Endothelial cell (in vitro differentiated cells): ENCODE measurements around the gene WDR1. TPM values are rescaled to one million over a fixed set of nuclear protein-coding genes. Genes with fewer than 3 reads are reported as not detected.

Source experiments
- DNase-seq: peaks from one replicate; pipeline ENCODE4 v3.0.0; 2021; ENCODE audit warnings: low spot score
- H3K27ac Mint-ChIP-seq: one replicate; pipeline ENCODE4 v1.8.0; 2021; ENCODE audit warnings: mixed read lengths, inconsistent platforms; ENCODE audit not compliant: unreplicated experiment
- H3K27me3 Mint-ChIP-seq: one replicate; pipeline ENCODE4 v1.8.0; 2021; ENCODE audit warnings: mild to moderate bottlenecking, moderate library complexity, mixed read lengths, inconsistent platforms; ENCODE audit not compliant: unreplicated experiment
- H3K36me3 Mint-ChIP-seq: one replicate; pipeline ENCODE4 v1.8.0; 2021; ENCODE audit warnings: mild to moderate bottlenecking, low read depth, mixed read lengths, inconsistent platforms; ENCODE audit not compliant: unreplicated experiment
- H3K4me1 Mint-ChIP-seq: one replicate; pipeline ENCODE4 v1.8.0; 2021; ENCODE audit warnings: mild to moderate bottlenecking, mixed read lengths, inconsistent platforms; ENCODE audit not compliant: unreplicated experiment
- H3K4me3 Mint-ChIP-seq: one replicate; pipeline ENCODE4 v1.8.0; 2021; ENCODE audit warnings: mild to moderate bottlenecking, mixed read lengths, inconsistent platforms; ENCODE audit not compliant: unreplicated experiment
- H3K9me3 Mint-ChIP-seq: one replicate; pipeline ENCODE4 v1.8.0; 2021; ENCODE audit warnings: mixed read lengths, inconsistent platforms; ENCODE audit not compliant: unreplicated experiment
- total RNA-seq: library from RNA; stranded (reverse); fragmentation: NEBNext Ultra II Directional; extraction: Animal tissue kit (Norgen Biotek cat#: 25700); gene quantifications from one replicate; pipeline ENCODE4 v1.2.1, GENCODE V29; 2021; ENCODE audit not compliant: unreplicated experiment
- TF ChIP-seq, protein P1 (sequence below): fragments of 200-600 bp; sonication (generic); IDR thresholded peaks from one replicate; pipeline ENCODE4 v1.5.0; 2021; ENCODE audit warnings: antibody characterized with exemption; ENCODE audit not compliant: unreplicated experiment

Gene WDR1
- total RNA-seq, 1 donor from 2014 or later, result 501 TPM

DNA sequence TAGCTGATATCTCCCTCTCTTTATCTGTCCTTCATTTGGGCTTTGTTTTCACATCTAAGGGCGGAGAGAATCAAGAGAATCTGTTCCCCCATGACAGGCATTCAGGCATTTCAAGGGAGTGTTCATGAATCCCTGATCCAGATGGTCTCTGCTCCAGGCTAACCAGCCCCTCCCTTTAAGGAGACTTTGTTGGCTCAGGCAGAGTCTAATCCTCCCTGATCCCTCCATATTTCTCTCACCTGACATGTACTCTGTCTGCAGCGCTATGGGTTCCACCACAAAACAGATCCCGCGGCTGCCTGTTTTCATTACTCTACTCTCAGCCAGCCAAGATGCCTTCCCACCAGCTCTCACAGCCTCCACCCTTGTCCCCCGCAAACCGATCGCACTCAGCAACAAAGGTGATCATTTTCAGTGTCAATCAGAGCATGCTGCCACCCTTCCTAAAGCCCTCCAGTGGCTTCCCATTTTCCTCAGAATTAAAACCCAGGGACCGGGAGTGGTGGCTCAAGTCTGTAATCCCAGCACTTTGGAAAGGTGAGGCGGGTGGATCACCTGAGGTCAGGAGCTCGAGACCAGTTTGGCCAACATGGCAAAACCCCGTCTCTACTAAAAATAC lies 65.0 kb downstream of the WDR1 start:
- H3K27me3 Mint-ChIP-seq, result peaks cover 12% of the 10 kb centered on the region
- peaks cover 4% of the 10 kb centered on the region for H3K36me3 Mint-ChIP-seq

DNA sequence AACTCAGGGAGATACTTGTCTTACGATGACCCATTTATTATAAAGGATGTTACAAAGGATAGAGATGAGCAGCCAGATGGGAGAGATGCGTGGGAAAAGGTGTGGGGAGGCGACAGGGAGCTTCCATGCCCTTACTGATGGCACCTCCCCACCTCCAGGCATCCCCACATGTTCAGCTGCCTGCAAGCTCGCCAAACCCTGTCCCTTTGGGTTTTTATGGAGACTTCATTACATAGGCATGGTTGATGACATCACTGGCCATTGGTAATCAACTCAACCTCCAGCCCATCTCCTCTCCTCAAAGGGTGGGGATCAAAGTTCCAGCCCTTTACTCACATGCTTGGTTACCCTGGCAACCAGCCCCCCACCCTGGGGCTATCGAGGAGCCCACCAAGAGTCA lies 65.9 kb downstream of the WDR1 start:
- Mint-ChIP-seq H3K27ac (no peak overlapping the region), H3K36me3 (peaks cover under 1% of the 10 kb centered on the region), H3K27me3 (peaks cover 12% of the 10 kb centered on the region), H3K9me3 (no peaks in the 10 kb centered on the region), H3K4me3 (no peak overlapping the region), H3K4me1 (peaks cover 24% of the 10 kb centered on the region)
- TF ChIP-seq, protein P1, sequence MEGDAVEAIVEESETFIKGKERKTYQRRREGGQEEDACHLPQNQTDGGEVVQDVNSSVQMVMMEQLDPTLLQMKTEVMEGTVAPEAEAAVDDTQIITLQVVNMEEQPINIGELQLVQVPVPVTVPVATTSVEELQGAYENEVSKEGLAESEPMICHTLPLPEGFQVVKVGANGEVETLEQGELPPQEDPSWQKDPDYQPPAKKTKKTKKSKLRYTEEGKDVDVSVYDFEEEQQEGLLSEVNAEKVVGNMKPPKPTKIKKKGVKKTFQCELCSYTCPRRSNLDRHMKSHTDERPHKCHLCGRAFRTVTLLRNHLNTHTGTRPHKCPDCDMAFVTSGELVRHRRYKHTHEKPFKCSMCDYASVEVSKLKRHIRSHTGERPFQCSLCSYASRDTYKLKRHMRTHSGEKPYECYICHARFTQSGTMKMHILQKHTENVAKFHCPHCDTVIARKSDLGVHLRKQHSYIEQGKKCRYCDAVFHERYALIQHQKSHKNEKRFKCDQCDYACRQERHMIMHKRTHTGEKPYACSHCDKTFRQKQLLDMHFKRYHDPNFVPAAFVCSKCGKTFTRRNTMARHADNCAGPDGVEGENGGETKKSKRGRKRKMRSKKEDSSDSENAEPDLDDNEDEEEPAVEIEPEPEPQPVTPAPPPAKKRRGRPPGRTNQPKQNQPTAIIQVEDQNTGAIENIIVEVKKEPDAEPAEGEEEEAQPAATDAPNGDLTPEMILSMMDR, result no peak
- DNase-seq, result no peak

More for the DNA sequence above, 65.0 kb downstream of the WDR1 start:
- H3K4me1 Mint-ChIP-seq, result peaks cover 24% of the 10 kb centered on the region
- no peak overlapping the region for H3K27ac Mint-ChIP-seq
- TF ChIP-seq, protein P1, result no peak
- no peak for DNase-seq
- H3K9me3 Mint-ChIP-seq, result no peaks in the 10 kb centered on the region
- no peak overlapping the region for H3K4me3 Mint-ChIP-seq

- DNase-seq, result no peak
Measured at GRCh38 chr4:10050261-10050661, 66.3 kb downstream of the WDR1 start.

GRCh38 chr4:10048941-10049697 lies 67.5 kb downstream of the WDR1 start:
- TF ChIP-seq, protein P1, result no peak
- Mint-ChIP-seq H3K27ac (no peak overlapping the region), H3K36me3 (no peaks in the 10 kb centered on the region), H3K9me3 (no peaks in the 10 kb centered on the region), H3K4me1 (peaks cover 23% of the 10 kb centered on the region), H3K4me3 (no peak overlapping the region), H3K27me3 (peaks cover 12% of the 10 kb centered on the region)
- DNase-seq, result no peak

More at GRCh38 chr4:10050261-10050661, 66.3 kb downstream of the WDR1 start:
- Mint-ChIP-seq H3K9me3 (no peaks in the 10 kb centered on the region), H3K27me3 (peaks cover 12% of the 10 kb centered on the region), H3K27ac (no peak overlapping the region), H3K4me1 (peaks cover 24% of the 10 kb centered on the region), H3K4me3 (no peak overlapping the region), H3K36me3 (no peaks in the 10 kb centered on the region)
- TF ChIP-seq, protein P1, result no peak

GRCh38 chr4:10047967-10048366 lies 68.6 kb downstream of the WDR1 start:
- Mint-ChIP-seq H3K27ac (no peak overlapping the region), H3K27me3 (peaks cover 12% of the 10 kb centered on the region), H3K4me1 (peaks cover 19% of the 10 kb centered on the region), H3K36me3 (no peaks in the 10 kb centered on the region), H3K4me3 (no peak overlapping the region), H3K9me3 (no peaks in the 10 kb centered on the region)
- no peak for DNase-seq
- TF ChIP-seq, protein P1, result no peak
